Smooth muscle cell (in vitro differentiated cells): ENCODE data around the gene TRIM37. TPM values are rescaled to one million over a fixed set of nuclear protein-coding genes. Genes with fewer than 3 reads are reported as not detected.
A peak's percentile ranks its signal among the peaks of the same experiment; 100 is the strongest.
"Not testable (repeated sequence)": the region's sequence is repeated elsewhere in the genome, so short reads cannot be mapped to it uniquely, and the experiment has no call there.

Source experiments
- DNase-seq: peaks from one replicate; lab custom pipeline; 2025; ENCODE audit not compliant: unreplicated experiment; lab: John Stamatoyannopoulos, UW
- H2AFZ ChIP-seq: fragments of 200-600 bp; sonication (generic); 2 replicates; pipeline ENCODE4 v1.6.0; 2016; ENCODE audit warnings: antibody characterized with exemption, low read depth, mild to moderate bottlenecking
- H3F3A ChIP-seq: fragments of 200-600 bp; sonication (generic); 2 replicates; pipeline ENCODE4 v1.6.0; 2017; ENCODE audit warnings: antibody characterized with exemption, low read depth
- H3K27ac ChIP-seq: fragments of 200-600 bp; sonication (generic); 2 replicates; pipeline ENCODE4 v1.5.1; 2016; ENCODE audit warnings: low read depth, mild to moderate bottlenecking
- H3K27me3 ChIP-seq: fragments of 200-600 bp; sonication (generic); 2 replicates; pipeline ENCODE4 v1.6.1; 2016; ENCODE audit warnings: low read depth, mild to moderate bottlenecking
- H3K36me3 ChIP-seq: fragments of 200-600 bp; sonication (generic); 2 replicates; pipeline ENCODE4 v1.5.1; 2016; ENCODE audit warnings: low read depth
- H3K4me1 ChIP-seq: fragments of 200-600 bp; sonication (generic); 2 replicates; pipeline ENCODE4 v1.5.1; 2016; ENCODE audit warnings: low read depth
- H3K4me2 ChIP-seq: fragments of 200-600 bp; sonication (generic); 2 replicates; pipeline ENCODE4 v1.6.0; 2016; ENCODE audit warnings: mild to moderate bottlenecking
- H3K4me3 ChIP-seq: fragments of 200-600 bp; sonication (generic); 2 replicates; pipeline ENCODE4 v1.5.1; 2016; ENCODE audit warnings: mild to moderate bottlenecking
- H3K79me2 ChIP-seq: fragments of 200-600 bp; sonication (generic); 2 replicates; pipeline ENCODE4 v1.6.0; 2016; ENCODE audit warnings: low read depth, mild to moderate bottlenecking
- H3K9ac ChIP-seq: fragments of 200-600 bp; sonication (generic); 2 replicates; pipeline ENCODE4 v1.6.0; 2016; ENCODE audit warnings: low read depth
- H3K9me3 ChIP-seq: fragments of 200-600 bp; sonication (generic); replicated peaks from 2 replicates; pipeline ENCODE4 v1.5.1; 2016; ENCODE audit warnings: low read depth
- H4K20me1 ChIP-seq: fragments of 200-600 bp; sonication (generic); 2 replicates; pipeline ENCODE4 v1.6.0; 2016; ENCODE audit warnings: low read depth
- CTCF ChIP-seq: fragments of 200-600 bp; sonication (generic); IDR thresholded peaks from 2 replicates; pipeline ENCODE4 v1.5.1; 2017; ENCODE audit warnings: borderline replicate concordance, mild to moderate bottlenecking, antibody characterized with exemption; ENCODE audit not compliant: insufficient read depth, poor library complexity, severe bottlenecking
- WGBS: methylation state at CpG from one replicate; pipeline ENCODE4 v1.1.7; 2016; ENCODE audit warnings: low lambda C conversion rate; 5-methylcytosine and 5-hydroxymethylcytosine counted together
- polyA plus RNA-seq: library from polyadenylated mRNA; unstranded; fragments of >200 nt; fragmentation: Nextera tagmentation; extraction: Ambion mirVana; gene quantifications from 2 replicates; pipeline ENCODE4 v1.2.1, GENCODE V29; 2016
- total RNA-seq: library from RNA; depleted of rRNA; stranded (reverse); fragments of >200 nt; gene quantifications from 2 replicates; pipeline ENCODE4 v1.2.3, GENCODE V29; 2014

Gene TRIM37
- total and polyA plus RNA-seq, 2 experiments from 2014 or later = 8.0 to 16.5 TPM

GRCh38 chr17:58956997-58957724, 149.5 kb downstream of the TRIM37 start:
- Histone ChIP-seq H3K4me1 (peaks cover 7% of the 10 kb centered on the region), H3K27ac (no peak overlapping the region), H2AFZ (peak overlapping the region; percentile 62), H3K9ac (no peak overlapping the region), H3F3A (no peaks in the 10 kb centered on the region), H3K4me2 (no peak overlapping the region), H3K36me3 (no peaks in the 10 kb centered on the region), H4K20me1 (no peaks in the 10 kb centered on the region), H3K27me3 (no peaks in the 10 kb centered on the region), H3K79me2 (no peaks in the 10 kb centered on the region), H3K9me3 (no peaks in the 10 kb centered on the region), H3K4me3 (no peak overlapping the region)
- no peak for DNase-seq
- no peak for TF ChIP-seq CTCF
- 84% methylated on average over 2 of the region's 2 CpGs for WGBS

GRCh38 chr17:58954358-58954757, 152.3 kb downstream of the TRIM37 start:
- not testable (repeated sequence) for H3K36me3 ChIP-seq, H3K79me2 ChIP-seq, H2AFZ ChIP-seq, H3F3A ChIP-seq, H3K9ac ChIP-seq, H4K20me1 ChIP-seq, H3K27me3 ChIP-seq, H3K27ac ChIP-seq, H3K4me1 ChIP-seq, H3K4me3 ChIP-seq, DNase-seq, H3K4me2 ChIP-seq, H3K9me3 ChIP-seq
- WGBS = 91% methylated on average over 2 of the region's 2 CpGs

GRCh38 chr17:58947824-58948223, 158.9 kb downstream of the TRIM37 start:
- H3K4me3 ChIP-seq = no peak overlapping the region
- H3K4me1 ChIP-seq = no peaks in the 10 kb centered on the region
- no peak overlapping the region for H2AFZ ChIP-seq
- 84% methylated on average over 3 of the region's 3 CpGs for WGBS
- no peak for TF ChIP-seq CTCF
- H3K36me3 ChIP-seq = no peaks in the 10 kb centered on the region
- no peak overlapping the region for H3K27ac ChIP-seq
- no peaks in the 10 kb centered on the region for H3K79me2 ChIP-seq
- no peak overlapping the region for H3K4me2 ChIP-seq
- H3K9me3 ChIP-seq = peaks cover 6% of the 10 kb centered on the region
- H3F3A ChIP-seq = no peaks in the 10 kb centered on the region
- no peak overlapping the region for H3K9ac ChIP-seq
- no peaks in the 10 kb centered on the region for H4K20me1 ChIP-seq
- DNase-seq = no peak
- no peaks in the 10 kb centered on the region for H3K27me3 ChIP-seq

- Histone ChIP-seq H3K9me3 (peaks cover 6% of the 10 kb centered on the region), H2AFZ (no peak overlapping the region), H3K27ac (no peak overlapping the region), H3K4me2 (no peak overlapping the region), H4K20me1 (no peaks in the 10 kb centered on the region), H3K36me3 (no peaks in the 10 kb centered on the region), H3K4me3 (no peak overlapping the region), H3K9ac (no peak overlapping the region), H3K4me1 (no peaks in the 10 kb centered on the region), H3F3A (no peaks in the 10 kb centered on the region), H3K27me3 (no peaks in the 10 kb centered on the region), H3K79me2 (no peaks in the 10 kb centered on the region)
- WGBS = 89% methylated on average over 3 of the region's 3 CpGs
- no peak for TF ChIP-seq CTCF
- no peak for DNase-seq
These were observed 159.3 kb downstream of the TRIM37 start for GRCh38 chr17:58947411-58947810.
